ENCODE data around the gene NKAIN4. TPM values are rescaled to one million over a fixed set of nuclear protein-coding genes. Genes with fewer than 3 reads are reported as not detected.

Gene NKAIN4
- total RNA-seq, 1 donor from 2014 or later: 183 TPM

GRCh38 chr20:63290136-63290676 lies 35.9 kb upstream of the NKAIN4 start:
- DNase-seq: no peak
- Mint-ChIP-seq H3K4me1 (ENCODE audit: low read depth, unreplicated experiment) (peaks cover 1% of the 10 kb centered on the region), H3K9me3 (ENCODE audit: unreplicated experiment) (peaks cover 2% of the 10 kb centered on the region), H3K27me3 (ENCODE audit: unreplicated experiment) (peaks cover 7% of the 10 kb centered on the region), H3K27ac (ENCODE audit: unreplicated experiment) (no peak overlapping the region), H3K36me3 (ENCODE audit: unreplicated experiment) (no peaks in the 10 kb centered on the region), H3K4me3 (ENCODE audit: unreplicated experiment) (no peak overlapping the region)
- TF ChIP-seq, protein P1, sequence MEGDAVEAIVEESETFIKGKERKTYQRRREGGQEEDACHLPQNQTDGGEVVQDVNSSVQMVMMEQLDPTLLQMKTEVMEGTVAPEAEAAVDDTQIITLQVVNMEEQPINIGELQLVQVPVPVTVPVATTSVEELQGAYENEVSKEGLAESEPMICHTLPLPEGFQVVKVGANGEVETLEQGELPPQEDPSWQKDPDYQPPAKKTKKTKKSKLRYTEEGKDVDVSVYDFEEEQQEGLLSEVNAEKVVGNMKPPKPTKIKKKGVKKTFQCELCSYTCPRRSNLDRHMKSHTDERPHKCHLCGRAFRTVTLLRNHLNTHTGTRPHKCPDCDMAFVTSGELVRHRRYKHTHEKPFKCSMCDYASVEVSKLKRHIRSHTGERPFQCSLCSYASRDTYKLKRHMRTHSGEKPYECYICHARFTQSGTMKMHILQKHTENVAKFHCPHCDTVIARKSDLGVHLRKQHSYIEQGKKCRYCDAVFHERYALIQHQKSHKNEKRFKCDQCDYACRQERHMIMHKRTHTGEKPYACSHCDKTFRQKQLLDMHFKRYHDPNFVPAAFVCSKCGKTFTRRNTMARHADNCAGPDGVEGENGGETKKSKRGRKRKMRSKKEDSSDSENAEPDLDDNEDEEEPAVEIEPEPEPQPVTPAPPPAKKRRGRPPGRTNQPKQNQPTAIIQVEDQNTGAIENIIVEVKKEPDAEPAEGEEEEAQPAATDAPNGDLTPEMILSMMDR (IDR thresholded peaks at IDR 0.05; ENCODE audit: partially characterized antibody, unreplicated experiment): no peak

- peaks cover 1% of the 10 kb centered on the region for H3K4me1 Mint-ChIP-seq (ENCODE audit: low read depth, unreplicated experiment)
- peaks cover 2% of the 10 kb centered on the region for H3K9me3 Mint-ChIP-seq (ENCODE audit: unreplicated experiment)
- DNase-seq: no peak
- no peak overlapping the region for H3K4me3 Mint-ChIP-seq (ENCODE audit: unreplicated experiment)
- no peaks in the 10 kb centered on the region for H3K36me3 Mint-ChIP-seq (ENCODE audit: unreplicated experiment)
- peaks cover 7% of the 10 kb centered on the region for H3K27me3 Mint-ChIP-seq (ENCODE audit: unreplicated experiment)
- TF ChIP-seq, protein P1 (IDR thresholded peaks at IDR 0.05; ENCODE audit: partially characterized antibody, unreplicated experiment): no peak
- H3K27ac Mint-ChIP-seq (ENCODE audit: unreplicated experiment): no peak overlapping the region
These were observed 35.3 kb upstream of the NKAIN4 start for GRCh38 chr20:63289311-63290135.

- Mint-ChIP-seq H3K9me3 (ENCODE audit: unreplicated experiment) (peaks cover 3% of the 10 kb centered on the region), H3K4me3 (ENCODE audit: unreplicated experiment) (no peak overlapping the region), H3K27ac (ENCODE audit: unreplicated experiment) (no peak overlapping the region), H3K4me1 (ENCODE audit: low read depth, unreplicated experiment) (peaks cover 1% of the 10 kb centered on the region), H3K36me3 (ENCODE audit: unreplicated experiment) (no peaks in the 10 kb centered on the region), H3K27me3 (ENCODE audit: unreplicated experiment) (peaks cover 7% of the 10 kb centered on the region)
- TF ChIP-seq, protein P1 (IDR thresholded peaks at IDR 0.05; ENCODE audit: partially characterized antibody, unreplicated experiment): no peak
- no peak for DNase-seq
These were observed 34.5 kb upstream of the NKAIN4 start for GRCh38 chr20:63288581-63289251.

GRCh38 chr20:63287697-63288580 lies 33.7 kb upstream of the NKAIN4 start:
- Mint-ChIP-seq H3K4me3 (ENCODE audit: unreplicated experiment) (no peak overlapping the region), H3K36me3 (ENCODE audit: unreplicated experiment) (no peaks in the 10 kb centered on the region), H3K27ac (ENCODE audit: unreplicated experiment) (no peak overlapping the region), H3K4me1 (ENCODE audit: low read depth, unreplicated experiment) (peaks cover 1% of the 10 kb centered on the region), H3K9me3 (ENCODE audit: unreplicated experiment) (peaks cover 3% of the 10 kb centered on the region), H3K27me3 (ENCODE audit: unreplicated experiment) (peaks cover 7% of the 10 kb centered on the region)
- TF ChIP-seq, protein P1 (IDR thresholded peaks at IDR 0.05; ENCODE audit: partially characterized antibody, unreplicated experiment): no peak
- DNase-seq: no peak
